ENCODE measurements around the gene DNAI7.

DNA sequence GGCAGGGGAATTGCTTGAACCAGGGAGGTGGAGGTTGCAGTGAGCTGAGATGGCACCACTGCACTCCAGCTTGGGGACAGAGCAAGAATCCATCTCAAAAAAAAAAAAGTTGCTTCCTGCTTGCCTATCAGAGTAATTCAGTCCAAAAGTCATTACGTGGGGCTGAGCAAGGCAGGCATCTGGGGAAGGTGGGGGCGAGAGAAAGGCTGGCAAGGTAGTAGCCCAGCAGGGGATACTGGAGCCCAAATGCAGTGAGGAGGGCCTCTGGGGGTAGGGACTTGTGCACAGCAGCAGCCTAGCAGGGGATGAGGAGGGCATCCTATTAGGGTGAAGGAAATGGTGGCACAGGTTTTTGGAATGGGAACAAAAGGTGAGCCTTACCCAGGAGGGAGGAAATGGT is 7.2 kb upstream of the DNAI7 start:
- TF ChIP-seq, protein P1, sequence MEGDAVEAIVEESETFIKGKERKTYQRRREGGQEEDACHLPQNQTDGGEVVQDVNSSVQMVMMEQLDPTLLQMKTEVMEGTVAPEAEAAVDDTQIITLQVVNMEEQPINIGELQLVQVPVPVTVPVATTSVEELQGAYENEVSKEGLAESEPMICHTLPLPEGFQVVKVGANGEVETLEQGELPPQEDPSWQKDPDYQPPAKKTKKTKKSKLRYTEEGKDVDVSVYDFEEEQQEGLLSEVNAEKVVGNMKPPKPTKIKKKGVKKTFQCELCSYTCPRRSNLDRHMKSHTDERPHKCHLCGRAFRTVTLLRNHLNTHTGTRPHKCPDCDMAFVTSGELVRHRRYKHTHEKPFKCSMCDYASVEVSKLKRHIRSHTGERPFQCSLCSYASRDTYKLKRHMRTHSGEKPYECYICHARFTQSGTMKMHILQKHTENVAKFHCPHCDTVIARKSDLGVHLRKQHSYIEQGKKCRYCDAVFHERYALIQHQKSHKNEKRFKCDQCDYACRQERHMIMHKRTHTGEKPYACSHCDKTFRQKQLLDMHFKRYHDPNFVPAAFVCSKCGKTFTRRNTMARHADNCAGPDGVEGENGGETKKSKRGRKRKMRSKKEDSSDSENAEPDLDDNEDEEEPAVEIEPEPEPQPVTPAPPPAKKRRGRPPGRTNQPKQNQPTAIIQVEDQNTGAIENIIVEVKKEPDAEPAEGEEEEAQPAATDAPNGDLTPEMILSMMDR (conservative IDR thresholded peaks at IDR 0.05): no peak
- TF ChIP-seq EZH2 (IDR thresholded peaks at IDR 0.05; ENCODE audit: low read depth): no peak
